Adrenal gland (tissue), 5 donors: Measurements from ENCODE around the gene PLA2G5.

Source experiments
- CTCF ChIP-seq, 6 experiments: fragments of 450-650 bp in 4 of 6; fragments of 200-600 bp in 2 of 6; sonication (generic) in 1 of 6; IDR thresholded peaks; 1 replicate in 5 of 6; 2 replicates in 1 of 6; pipeline versions ENCODE4 v1.5.1 to v1.8.0; 2016 to 2021; ENCODE audit warnings: antibody characterized with exemption in 6 of 6, mild to moderate bottlenecking in 2 of 6, moderate library complexity in 1 of 6
- POLR2A ChIP-seq, 2 donors: fragments of 450-650 bp; IDR thresholded peaks; one replicate each; pipeline ENCODE4 v1.6.1; 2017; ENCODE audit warnings: antibody characterized with exemption in 2 of 2, mild to moderate bottlenecking in 2 of 2, moderate library complexity in 1 of 2
- donor health status: DM: no; HTN: no; CAD: no.

- no peak for TF ChIP-seq CTCF (IDR thresholded peaks at IDR 0.05)
- no peak for TF ChIP-seq POLR2A (IDR thresholded peaks at IDR 0.05)
Measured at GRCh38 chr1:20090119-20090518, 20.1 kb downstream of the PLA2G5 start.
